ENCODE measurements around the gene USP46. TPM values are rescaled to one million over a fixed set of nuclear protein-coding genes. Genes with fewer than 3 reads are reported as not detected.

USP46 gene
- total RNA-seq, 6 donors from 2014 or later = 4.2 to 14.0 (median 8.2) TPM

GRCh38 chr4:52552778-52553177 is 106.3 kb downstream of the USP46 start:
- H3K4me1 ChIP-seq = peaks cover 0 to 4% (median 0%) of the 10 kb centered on the region in 4 donors
- no peak for TF ChIP-seq EP300 (IDR thresholded peaks at IDR 0.05)
- TF ChIP-seq POLR2A (IDR thresholded peaks at IDR 0.05) = no peak
- TF ChIP-seq POLR2AphosphoS5 (IDR thresholded peaks at IDR 0.05) = no peak
- TF ChIP-seq, protein P1, sequence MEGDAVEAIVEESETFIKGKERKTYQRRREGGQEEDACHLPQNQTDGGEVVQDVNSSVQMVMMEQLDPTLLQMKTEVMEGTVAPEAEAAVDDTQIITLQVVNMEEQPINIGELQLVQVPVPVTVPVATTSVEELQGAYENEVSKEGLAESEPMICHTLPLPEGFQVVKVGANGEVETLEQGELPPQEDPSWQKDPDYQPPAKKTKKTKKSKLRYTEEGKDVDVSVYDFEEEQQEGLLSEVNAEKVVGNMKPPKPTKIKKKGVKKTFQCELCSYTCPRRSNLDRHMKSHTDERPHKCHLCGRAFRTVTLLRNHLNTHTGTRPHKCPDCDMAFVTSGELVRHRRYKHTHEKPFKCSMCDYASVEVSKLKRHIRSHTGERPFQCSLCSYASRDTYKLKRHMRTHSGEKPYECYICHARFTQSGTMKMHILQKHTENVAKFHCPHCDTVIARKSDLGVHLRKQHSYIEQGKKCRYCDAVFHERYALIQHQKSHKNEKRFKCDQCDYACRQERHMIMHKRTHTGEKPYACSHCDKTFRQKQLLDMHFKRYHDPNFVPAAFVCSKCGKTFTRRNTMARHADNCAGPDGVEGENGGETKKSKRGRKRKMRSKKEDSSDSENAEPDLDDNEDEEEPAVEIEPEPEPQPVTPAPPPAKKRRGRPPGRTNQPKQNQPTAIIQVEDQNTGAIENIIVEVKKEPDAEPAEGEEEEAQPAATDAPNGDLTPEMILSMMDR (IDR thresholded peaks at IDR 0.05) = no peak
- no peak for DNase-seq
- H3K36me3 ChIP-seq = no peaks in the 10 kb centered on the region
- H3K27me3 ChIP-seq = no peaks in the 10 kb centered on the region
- ATAC-seq (ENCODE audit: low FRiP score in 2 of 2) = no peak
- no peak overlapping the region for H3K27ac ChIP-seq
- WGBS, 2 donors = 80 to 100% methylated on average over 3 to 5 of the region's 5 CpGs
- no peak overlapping the region for H3K4me3 ChIP-seq
- H3K9me3 ChIP-seq = no peaks in the 10 kb centered on the region

DNA sequence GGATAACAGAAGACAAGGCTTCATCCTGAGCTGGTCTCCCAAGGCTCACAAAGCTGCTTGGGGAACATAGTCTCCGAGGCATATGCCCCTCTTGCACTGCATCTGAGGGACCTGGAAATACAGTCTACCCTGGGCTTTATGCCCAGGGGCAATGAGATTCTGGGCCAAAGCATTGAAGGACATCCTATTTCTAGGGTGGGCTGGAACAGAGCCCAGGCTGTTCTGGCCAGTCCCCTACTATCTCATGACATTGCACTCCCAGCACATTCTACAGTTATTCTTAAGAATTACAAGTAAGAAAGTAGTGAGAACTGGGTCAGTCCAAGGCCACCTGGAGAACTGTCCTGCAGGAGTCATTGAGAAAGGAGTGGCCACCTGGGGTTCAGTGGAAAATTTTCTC is 107.6 kb downstream of the USP46 start:
- no peak for DNase-seq
- Histone ChIP-seq H3K9me3 (no peaks in the 10 kb centered on the region), H3K36me3 (no peaks in the 10 kb centered on the region), H3K4me3 (no peak overlapping the region), H3K27me3 (no peaks in the 10 kb centered on the region), H3K27ac (no peak overlapping the region), H3K4me1 (peaks cover 0 to 4% (median 0%) of the 10 kb centered on the region in 4 donors)
- WGBS, 2 donors = 92% methylated on average over 1 of the region's 1 CpG; no CpG with 5 or more reads in 1 of the 2 donors
- TF ChIP-seq POLR2AphosphoS5 (IDR thresholded peaks at IDR 0.05) (no peak), EP300 (IDR thresholded peaks at IDR 0.05) (no peak), POLR2A (IDR thresholded peaks at IDR 0.05) (no peak)
- peak in 1 of 2 donors; percentile 43 for ATAC-seq (ENCODE audit: low FRiP score in 2 of 2)

DNA sequence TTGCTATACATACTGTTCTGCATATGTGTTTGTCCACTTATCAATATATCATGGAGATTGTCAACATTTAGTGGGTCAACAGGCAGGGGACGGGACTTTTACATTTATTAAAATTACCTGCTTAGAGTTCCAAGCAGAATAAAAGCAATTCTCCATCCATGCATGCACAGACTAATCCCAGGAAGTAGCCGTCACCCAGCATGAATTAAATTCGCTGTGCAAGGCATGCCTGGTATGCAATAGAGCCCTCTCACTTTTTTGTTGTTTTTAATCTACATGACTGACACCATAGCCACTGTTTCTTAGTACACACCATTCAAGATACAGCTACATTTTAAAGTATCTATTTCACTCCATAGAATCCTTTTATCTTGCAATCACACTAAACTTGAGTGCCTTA is 108.9 kb downstream of the USP46 start:
- WGBS, 2 donors = 77 to 79% methylated on average over 3 of the region's 3 CpGs
- no peak overlapping the region for H3K4me3 ChIP-seq
- TF ChIP-seq POLR2A (IDR thresholded peaks at IDR 0.05) = no peak
- TF ChIP-seq POLR2AphosphoS5 (IDR thresholded peaks at IDR 0.05) = no peak
- TF ChIP-seq EP300 (IDR thresholded peaks at IDR 0.05) = no peak
- TF ChIP-seq, protein P1 (IDR thresholded peaks at IDR 0.05) = no peak
- ATAC-seq (ENCODE audit: low FRiP score in 2 of 2) = no peak
- no peak overlapping the region for H3K27ac ChIP-seq
- no peak for DNase-seq
- H3K9me3 ChIP-seq = no peaks in the 10 kb centered on the region
- H3K36me3 ChIP-seq = no peaks in the 10 kb centered on the region
- peaks cover 0 to 2% (median 0%) of the 10 kb centered on the region in 4 donors for H3K4me1 ChIP-seq
- H3K27me3 ChIP-seq = no peaks in the 10 kb centered on the region

DNA sequence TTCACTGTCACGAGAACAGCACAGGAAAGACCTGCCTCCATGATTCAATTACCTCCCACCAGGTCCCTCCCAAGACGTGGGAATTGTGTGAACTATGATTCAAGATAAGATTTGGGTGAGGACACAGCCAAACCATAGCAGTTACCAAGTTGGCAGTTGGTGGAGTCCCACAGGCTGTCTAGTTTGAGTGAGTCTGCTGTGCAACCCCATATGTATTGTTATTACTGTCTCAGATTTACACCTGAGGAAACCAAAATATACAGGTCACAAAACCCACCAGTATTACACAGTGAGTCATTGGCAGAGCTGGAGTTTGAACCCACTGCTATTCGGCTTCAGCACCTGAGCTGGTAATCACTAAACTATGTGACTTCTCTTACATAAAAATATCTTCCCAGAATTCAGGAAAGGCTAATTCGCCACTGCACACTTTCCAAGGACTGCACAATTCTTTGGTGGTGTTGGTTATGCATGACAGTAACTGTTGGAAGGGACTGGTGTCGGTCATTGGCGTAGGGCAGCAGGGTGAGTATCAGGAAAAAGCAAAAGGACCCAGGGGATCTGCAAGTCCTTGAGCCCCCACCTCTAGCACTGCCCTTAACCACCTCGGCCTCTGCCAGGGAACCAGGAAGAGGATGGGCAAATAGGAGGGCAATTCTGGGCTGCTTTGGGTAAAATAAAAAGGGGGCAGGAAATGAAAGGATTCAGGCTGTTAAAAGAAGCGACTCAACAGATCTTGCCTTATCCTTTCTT is 110.1 kb downstream of the USP46 start:
- Histone ChIP-seq H3K4me1 (no peaks in the 10 kb centered on the region), H3K9me3 (no peaks in the 10 kb centered on the region), H3K27ac (no peak overlapping the region), H3K27me3 (no peaks in the 10 kb centered on the region), H3K4me3 (no peak overlapping the region), H3K36me3 (no peaks in the 10 kb centered on the region)
- no peak for ATAC-seq (ENCODE audit: low FRiP score in 2 of 2)
- TF ChIP-seq, protein P1 (IDR thresholded peaks at IDR 0.05) = no peak
- TF ChIP-seq EP300 (IDR thresholded peaks at IDR 0.05) (no peak), POLR2AphosphoS5 (IDR thresholded peaks at IDR 0.05) (no peak), POLR2A (IDR thresholded peaks at IDR 0.05) (no peak)
- 77 to 85% methylated on average over 6 to 8 of the region's 8 CpGs for WGBS, 2 donors
- DNase-seq = no peak

DNA sequence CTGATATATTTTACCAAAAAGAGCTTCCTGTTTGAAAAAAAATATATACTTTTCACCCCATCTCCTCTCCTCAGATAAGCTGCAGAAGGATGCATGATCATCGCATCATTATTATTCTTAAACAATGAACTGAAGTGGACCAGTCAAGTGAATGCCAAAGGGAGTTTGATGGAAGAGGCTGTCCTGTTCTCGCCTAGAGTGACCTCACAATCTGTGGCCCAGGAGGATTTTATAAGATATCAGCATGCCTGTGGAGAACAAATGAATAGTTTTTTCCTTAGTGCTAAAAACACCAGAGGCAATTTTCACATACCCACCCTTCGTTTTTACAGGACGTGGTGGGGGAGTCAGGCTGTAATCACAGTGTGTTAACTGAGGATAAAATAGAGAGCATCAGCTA is 112.7 kb downstream of the USP46 start:
- TF ChIP-seq POLR2AphosphoS5 (IDR thresholded peaks at IDR 0.05) (no peak), POLR2A (IDR thresholded peaks at IDR 0.05) (no peak), EP300 (IDR thresholded peaks at IDR 0.05) (no peak)
- TF ChIP-seq, protein P1 (IDR thresholded peaks at IDR 0.05) = no peak
- Histone ChIP-seq H3K9me3 (no peaks in the 10 kb centered on the region), H3K36me3 (no peaks in the 10 kb centered on the region), H3K4me1 (no peaks in the 10 kb centered on the region), H3K4me3 (no peak overlapping the region), H3K27ac (no peak overlapping the region), H3K27me3 (no peaks in the 10 kb centered on the region)
- no peak for DNase-seq
- 80 to 89% methylated on average over 4 of the region's 4 CpGs for WGBS, 2 donors
- ATAC-seq (ENCODE audit: low FRiP score in 2 of 2) = peak in 1 of 2 donors; percentile 24
